Measurements from ENCODE around the gene CISD1. TPM values are rescaled to one million over a fixed set of nuclear protein-coding genes. Genes with fewer than 3 reads are reported as not detected.

The CISD1 gene
- total RNA-seq, 6 experiments from 2014 or later, result 25.2 to 40.9 (median 26.4) TPM

GRCh38 chr10:58336242-58336641, 67.3 kb downstream of the CISD1 start:
- Histone ChIP-seq H3K4me1 (peaks cover 0 to 3% (median 0%) of the 10 kb centered on the region in 4 donors), H3K27me3 (no peaks in the 10 kb centered on the region), H3K4me3 (no peak overlapping the region), H3K9me3 (no peaks in the 10 kb centered on the region), H3K27ac (no peak overlapping the region), H3K36me3 (no peaks in the 10 kb centered on the region)
- intact Hi-C loops (cut with DNase I), result no loop called here
- TF ChIP-seq, protein P1, sequence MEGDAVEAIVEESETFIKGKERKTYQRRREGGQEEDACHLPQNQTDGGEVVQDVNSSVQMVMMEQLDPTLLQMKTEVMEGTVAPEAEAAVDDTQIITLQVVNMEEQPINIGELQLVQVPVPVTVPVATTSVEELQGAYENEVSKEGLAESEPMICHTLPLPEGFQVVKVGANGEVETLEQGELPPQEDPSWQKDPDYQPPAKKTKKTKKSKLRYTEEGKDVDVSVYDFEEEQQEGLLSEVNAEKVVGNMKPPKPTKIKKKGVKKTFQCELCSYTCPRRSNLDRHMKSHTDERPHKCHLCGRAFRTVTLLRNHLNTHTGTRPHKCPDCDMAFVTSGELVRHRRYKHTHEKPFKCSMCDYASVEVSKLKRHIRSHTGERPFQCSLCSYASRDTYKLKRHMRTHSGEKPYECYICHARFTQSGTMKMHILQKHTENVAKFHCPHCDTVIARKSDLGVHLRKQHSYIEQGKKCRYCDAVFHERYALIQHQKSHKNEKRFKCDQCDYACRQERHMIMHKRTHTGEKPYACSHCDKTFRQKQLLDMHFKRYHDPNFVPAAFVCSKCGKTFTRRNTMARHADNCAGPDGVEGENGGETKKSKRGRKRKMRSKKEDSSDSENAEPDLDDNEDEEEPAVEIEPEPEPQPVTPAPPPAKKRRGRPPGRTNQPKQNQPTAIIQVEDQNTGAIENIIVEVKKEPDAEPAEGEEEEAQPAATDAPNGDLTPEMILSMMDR (IDR thresholded peaks at IDR 0.05), result no peak
- no peak for TF ChIP-seq POLR2A (IDR thresholded peaks at IDR 0.05)
- DNase-seq (no peak), ATAC-seq (no peak)
- WGBS (ENCODE audit: insufficient coverage, low coverage, low lambda C conversion rate, missing lambda C conversion rate), result 93% methylated on average over 4 of the region's 4 CpGs

Other genes starting within 250 kb of the CISD1 start
- 1 to 10 TPM; 2.8 to 8.1 (median 4.7) TPM for gene IPMK, start 1.3 kb upstream of the CISD1 start, total RNA-seq
- gene UBE2D1, start 65.8 kb downstream of the CISD1 start, total RNA-seq, result 10 to 100 TPM in 1 of 6 experiments, 1 to 10 TPM in 5; 3.1 to 11.9 (median 6.6) TPM
- 10 to 100 TPM; 15.2 to 23.0 (median 19.7) TPM for gene TFAM, start 116.2 kb downstream of the CISD1 start, total RNA-seq
- 1 to 10 TPM; 1.2 to 9.0 (median 2.3) TPM for gene BICC1, start 243.7 kb downstream of the CISD1 start, total RNA-seq

Data from right lobe of liver (tissue), 6 donors.